HUES6 (cell line): ENCODE results near the gene MXD4.

Experiments used
- H3K27ac ChIP-seq: 2 replicates; pipeline ENCODE4 v1.7.0; 2013; ENCODE audit warnings: low read depth, mild to moderate bottlenecking, low read length, inconsistent platforms
- H3K27me3 ChIP-seq: 2 replicates; pipeline ENCODE4 v1.6.1; 2013; ENCODE audit warnings: low read length; ENCODE audit not compliant: control insufficient read depth, insufficient read depth
- H3K36me3 ChIP-seq: 2 replicates; pipeline ENCODE4 v1.6.1; 2013; ENCODE audit warnings: low read length; ENCODE audit not compliant: control insufficient read depth, insufficient read depth
- H3K4me1 ChIP-seq: 2 replicates; pipeline ENCODE4 v1.6.1; 2013; ENCODE audit warnings: low read length; ENCODE audit not compliant: control insufficient read depth, insufficient read depth
- H3K4me3 ChIP-seq: 2 replicates; pipeline ENCODE4 v1.5.1; 2013; ENCODE audit warnings: low read depth, low read length
- H3K9ac ChIP-seq: one replicate; pipeline ENCODE4 v1.6.1; 2013; ENCODE audit warnings: mild to moderate bottlenecking, low read length
- H3K9me3 ChIP-seq: 2 replicates; pipeline ENCODE4 v1.6.1; 2013; ENCODE audit warnings: low read depth, low read length; ENCODE audit not compliant: control insufficient read depth, insufficient read depth

The MXD4 gene

GRCh38 chr4:2261853-2262144 lies at the start of gene MXD4:
Gene MXD4, minus strand, starts transcription at chr4:2262109. Its CDS starts 129 bp downstream, at chr4:2261980.
- H3K9ac ChIP-seq, result peak within 1 kb of the TSS; percentile 79
- H3K4me3 ChIP-seq, result peak within 1 kb of the TSS; percentile 85
- H3K4me1 ChIP-seq, result no peaks in the 10 kb centered on the region; the same call in 1 of the 2 replicates
- H3K9me3 ChIP-seq, result no peaks in the 10 kb centered on the region
- peak within 1 kb of the TSS; percentile 65; the same call in 1 of the 2 replicates for H3K27ac ChIP-seq
- no peaks in the 10 kb centered on the region for H3K36me3 ChIP-seq
- H3K27me3 ChIP-seq, result 0 out of 2 replicates have a peak, but pooled peaks cover 9% of the 10 kb centered on the region

- H3K9me3 ChIP-seq, result peaks cover 10% of the 10 kb centered on the region
- H3K36me3 ChIP-seq, result no peaks in the 10 kb centered on the region
- H3K27me3 ChIP-seq, result no peaks in the 10 kb centered on the region
- H3K4me3 ChIP-seq, result no peak overlapping the region
- H3K27ac ChIP-seq, result no peak overlapping the region
- no peaks in the 10 kb centered on the region for H3K4me1 ChIP-seq
- no peak overlapping the region for H3K9ac ChIP-seq
These were observed 45.0 kb upstream of the MXD4 start for GRCh38 chr4:2306773-2307410.

DNA sequence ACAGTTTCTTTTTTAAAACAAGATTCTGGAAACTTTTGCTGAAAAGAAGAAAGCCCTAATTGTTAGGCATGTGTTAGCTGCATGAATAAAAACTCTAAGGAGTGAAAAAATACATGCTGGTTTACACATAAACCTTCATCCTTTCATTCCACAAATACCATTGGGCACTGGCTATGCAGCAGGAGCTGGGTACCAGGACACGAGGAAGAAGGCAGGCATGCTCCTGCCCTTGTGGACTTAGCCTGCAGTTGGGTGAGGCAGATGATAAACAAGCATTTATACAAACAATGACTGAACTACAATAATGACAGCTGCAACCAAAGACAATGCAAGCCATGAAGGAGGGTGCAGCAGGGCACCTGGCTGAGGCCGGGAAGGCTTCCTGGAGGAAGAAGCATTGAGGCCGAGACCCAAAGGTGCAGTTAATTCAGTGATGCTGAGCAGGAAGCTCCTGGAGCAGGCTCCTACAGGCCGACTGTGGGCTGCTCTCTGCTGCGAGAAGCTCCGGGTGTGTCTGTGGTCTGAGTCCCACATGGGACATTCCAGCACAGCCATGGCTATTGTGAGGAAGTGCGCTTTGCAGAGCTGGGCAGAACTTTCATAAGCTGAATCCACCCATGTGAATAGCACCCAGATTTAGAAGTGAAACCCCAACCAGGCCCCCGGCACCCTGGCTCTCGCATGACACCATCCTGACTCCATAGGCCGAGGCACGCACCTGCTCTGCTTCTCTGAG lies 44.0 kb upstream of the MXD4 start:
- no peak overlapping the region for H3K27ac ChIP-seq
- H3K27me3 ChIP-seq, result no peaks in the 10 kb centered on the region
- H3K4me1 ChIP-seq, result no peaks in the 10 kb centered on the region
- H3K9me3 ChIP-seq, result peaks cover 10% of the 10 kb centered on the region
- H3K36me3 ChIP-seq, result no peaks in the 10 kb centered on the region
- no peak overlapping the region for H3K9ac ChIP-seq
- no peak overlapping the region for H3K4me3 ChIP-seq

GRCh38 chr4:2304877-2305561 lies 43.1 kb upstream of the MXD4 start:
- Histone ChIP-seq H3K4me1 (no peaks in the 10 kb centered on the region), H3K27ac (no peak overlapping the region), H3K4me3 (no peak overlapping the region), H3K9me3 (peaks cover 10% of the 10 kb centered on the region), H3K9ac (no peak overlapping the region), H3K27me3 (no peaks in the 10 kb centered on the region), H3K36me3 (no peaks in the 10 kb centered on the region)

DNA sequence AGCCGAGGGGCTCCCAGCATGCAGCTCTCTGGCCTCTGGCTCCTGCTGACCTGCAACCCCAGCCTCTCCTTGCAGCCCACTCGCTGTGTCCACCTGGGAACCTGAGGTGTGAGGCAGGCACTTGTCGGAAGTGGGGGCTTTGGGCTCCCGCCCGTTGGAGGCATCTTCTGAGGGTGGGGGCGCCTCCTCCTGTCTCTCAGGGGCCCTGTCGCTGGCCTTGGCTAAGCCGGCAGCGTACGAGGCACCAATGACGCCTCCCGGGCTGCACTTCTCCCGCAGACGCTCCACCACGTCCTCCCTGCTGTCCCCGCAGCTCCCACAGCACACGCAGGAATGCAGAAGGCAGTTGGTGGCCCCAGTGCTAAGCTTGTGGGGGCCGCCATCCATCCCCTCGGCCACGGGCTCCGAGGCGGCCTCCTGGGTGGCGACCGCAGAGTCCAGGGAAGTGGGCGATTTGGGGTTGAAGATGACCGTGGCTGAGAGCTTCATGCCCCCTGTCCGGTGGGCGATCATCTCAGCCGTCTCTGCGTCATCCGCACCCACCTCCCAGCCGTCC lies 42.5 kb upstream of the MXD4 start:
- Histone ChIP-seq H3K4me3 (no peak overlapping the region), H3K9me3 (peaks cover 10% of the 10 kb centered on the region), H3K27ac (no peak overlapping the region), H3K4me1 (no peaks in the 10 kb centered on the region), H3K36me3 (no peaks in the 10 kb centered on the region), H3K9ac (no peak overlapping the region), H3K27me3 (no peaks in the 10 kb centered on the region)

- H3K36me3 ChIP-seq, result no peaks in the 10 kb centered on the region
- H3K4me3 ChIP-seq, result no peak overlapping the region
- H3K4me1 ChIP-seq, result no peaks in the 10 kb centered on the region
- no peaks in the 10 kb centered on the region for H3K27me3 ChIP-seq
- H3K9me3 ChIP-seq, result peaks cover 10% of the 10 kb centered on the region
- no peak overlapping the region for H3K27ac ChIP-seq
- H3K9ac ChIP-seq, result no peak overlapping the region
These were observed 41.9 kb upstream of the MXD4 start for GRCh38 chr4:2303686-2304320.

DNA sequence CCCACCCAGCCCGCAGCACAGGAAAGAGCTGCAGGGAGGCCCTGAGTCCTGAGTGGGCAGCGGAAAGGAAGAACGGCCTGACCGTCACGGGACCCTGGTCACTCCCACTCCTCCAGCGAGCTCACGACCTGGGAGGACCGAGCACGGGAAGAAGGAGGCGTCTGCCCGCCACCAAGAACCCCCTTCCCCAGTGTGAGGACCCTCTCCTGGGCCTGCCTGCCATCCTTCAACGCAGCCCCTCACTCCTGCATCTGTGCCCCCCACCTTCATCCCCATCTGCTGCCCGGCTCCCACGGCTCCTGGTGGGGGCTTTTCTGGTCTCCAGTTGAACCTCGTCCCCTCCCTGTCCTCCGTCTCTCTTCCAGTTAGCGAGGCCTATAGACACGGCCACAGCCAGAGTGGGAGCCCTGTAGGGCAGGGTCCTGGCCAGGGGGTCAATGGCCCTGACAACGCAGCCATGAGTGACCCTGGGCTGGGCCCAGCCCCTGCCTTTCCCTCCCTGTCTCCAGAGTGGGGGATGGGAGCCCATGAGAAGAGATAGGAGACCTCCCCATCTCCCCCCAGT lies 41.3 kb upstream of the MXD4 start:
- H3K4me3 ChIP-seq, result no peak overlapping the region
- H3K9ac ChIP-seq, result no peak overlapping the region
- H3K9me3 ChIP-seq, result peaks cover 10% of the 10 kb centered on the region
- H3K27me3 ChIP-seq, result no peaks in the 10 kb centered on the region
- H3K27ac ChIP-seq, result no peak overlapping the region
- H3K36me3 ChIP-seq, result no peaks in the 10 kb centered on the region
- H3K4me1 ChIP-seq, result no peaks in the 10 kb centered on the region

DNA sequence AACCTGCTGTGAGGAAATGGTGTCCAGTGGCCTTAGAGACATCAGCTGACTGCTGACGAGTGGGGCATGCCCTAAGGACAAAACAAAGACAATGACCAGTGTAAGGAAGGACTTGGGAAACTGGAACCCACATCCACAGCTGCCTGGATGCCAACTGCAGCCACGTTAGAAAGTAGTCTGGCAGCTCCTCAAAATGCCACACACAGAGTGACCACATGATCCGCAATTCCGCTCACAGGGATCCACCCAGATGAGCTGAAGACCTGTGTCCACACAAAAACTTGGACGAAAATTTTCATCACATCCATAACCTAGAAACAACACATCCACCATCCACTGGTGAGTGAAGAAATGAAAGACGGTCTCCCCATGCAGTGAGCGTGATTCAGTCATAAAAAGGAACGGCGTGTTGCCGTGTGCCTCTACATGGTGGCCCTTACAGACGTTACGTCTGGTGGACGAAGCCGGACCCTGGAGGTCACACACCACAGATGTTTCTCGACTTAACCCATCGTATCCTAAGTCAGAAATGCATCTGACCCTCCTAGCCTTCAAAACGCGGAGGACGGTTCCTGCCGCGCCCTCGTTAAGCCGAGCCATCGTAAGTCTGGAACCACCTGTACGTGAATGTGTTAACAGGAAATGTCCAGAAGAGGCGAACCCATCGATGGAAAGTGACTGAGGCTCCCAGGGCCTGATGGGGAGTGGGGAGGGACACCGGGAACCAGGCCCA lies 40.6 kb upstream of the MXD4 start:
- Histone ChIP-seq H3K27ac (no peak overlapping the region), H3K4me3 (no peak overlapping the region), H3K27me3 (no peaks in the 10 kb centered on the region), H3K36me3 (no peaks in the 10 kb centered on the region), H3K9me3 (peaks cover 10% of the 10 kb centered on the region), H3K4me1 (no peaks in the 10 kb centered on the region), H3K9ac (no peak overlapping the region)

- Histone ChIP-seq H3K36me3 (no peaks in the 10 kb centered on the region), H3K4me3 (no peak overlapping the region), H3K9ac (no peak overlapping the region), H3K4me1 (no peaks in the 10 kb centered on the region), H3K9me3 (peaks cover 8% of the 10 kb centered on the region), H3K27ac (no peak overlapping the region), H3K27me3 (no peaks in the 10 kb centered on the region)
These were observed 39.9 kb upstream of the MXD4 start for GRCh38 chr4:2301806-2302205.

DNA sequence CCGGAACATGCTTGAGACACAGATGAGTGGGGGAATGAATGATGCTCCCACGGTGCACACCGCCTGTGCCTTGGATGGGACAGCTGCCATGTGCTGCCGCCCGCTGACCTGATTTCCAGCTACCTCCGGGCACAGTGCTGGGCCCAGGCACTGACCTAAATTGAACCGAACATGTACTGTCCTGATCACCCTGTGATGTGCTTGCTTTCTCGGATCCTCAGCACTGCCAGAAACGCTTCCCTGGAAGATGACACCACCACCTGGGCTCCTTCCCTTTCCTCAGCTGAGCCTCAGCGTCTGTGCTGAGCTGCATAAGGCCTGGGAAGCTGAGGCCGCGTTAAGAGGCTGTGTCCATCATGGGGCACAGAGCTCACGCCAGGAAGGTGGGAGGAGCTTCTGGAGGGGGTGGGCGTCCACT lies 39.3 kb upstream of the MXD4 start:
- no peaks in the 10 kb centered on the region for H3K36me3 ChIP-seq
- H3K27ac ChIP-seq, result no peak overlapping the region
- H3K4me1 ChIP-seq, result no peaks in the 10 kb centered on the region
- H3K9ac ChIP-seq, result no peak overlapping the region
- no peaks in the 10 kb centered on the region for H3K27me3 ChIP-seq
- H3K9me3 ChIP-seq, result peaks cover 5% of the 10 kb centered on the region; the same call in 1 of the 2 replicates
- no peak overlapping the region for H3K4me3 ChIP-seq
